Activated CD8-positive, alpha-beta memory T cell treated with anti-CD3 and anti-CD28 coated beads for 48 hours (primary cell): ENCODE data around the gene NFAT5.
"Not testable (repeated sequence)": the region's sequence is repeated elsewhere in the genome, so short reads cannot be mapped to it uniquely, and the experiment has no call there.

Experiments used
- DNase-seq, 3 experiments: peaks; one replicate each; pipeline ENCODE4 v3.0.0-alpha.2; 2020; ENCODE audit warnings: low read depth in 2 of 3, low spot score in 2 of 3

NFAT5 gene

DNA sequence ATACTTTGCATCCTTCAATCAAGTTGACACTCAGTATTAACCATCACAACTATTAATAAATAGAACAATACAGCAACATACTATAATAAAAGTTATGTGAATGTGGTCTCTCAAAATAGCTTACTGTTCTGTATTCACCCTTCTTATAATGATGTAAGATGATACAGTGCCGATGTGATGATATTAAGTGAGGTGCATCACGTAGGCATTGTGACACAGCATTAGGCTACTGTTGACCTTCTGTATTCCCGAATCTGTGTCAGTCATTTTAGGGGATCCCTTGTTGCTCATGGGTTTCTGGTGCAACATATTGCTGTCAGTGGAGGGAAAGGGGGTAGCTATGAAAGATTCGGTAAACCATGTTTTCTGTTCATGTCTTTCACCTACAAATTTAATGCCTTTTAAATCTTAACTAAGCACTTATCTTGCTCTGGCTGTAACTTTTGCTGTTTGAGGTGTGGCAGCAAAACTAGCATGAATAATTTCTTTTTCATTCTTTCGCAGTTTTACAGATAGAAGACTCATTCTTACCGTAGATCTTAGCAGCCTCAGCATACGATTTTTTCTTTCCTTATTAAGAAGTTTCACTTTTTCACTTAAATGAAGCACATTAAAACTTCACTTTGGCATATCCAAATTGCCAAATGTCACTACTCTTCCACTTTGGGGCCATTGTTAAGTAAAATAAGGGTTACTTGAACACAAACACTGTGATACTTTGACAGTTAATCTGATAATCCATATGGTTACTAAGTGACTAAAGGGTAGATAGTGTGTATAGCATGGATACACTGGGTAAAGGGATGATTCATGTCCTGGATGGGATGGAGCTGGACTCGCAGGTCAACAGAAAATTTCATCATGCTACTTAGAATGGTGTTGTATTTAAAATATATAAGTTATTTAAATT is 29.6 kb downstream of the NFAT5 start:
- DNase-seq, result no peak

DNA sequence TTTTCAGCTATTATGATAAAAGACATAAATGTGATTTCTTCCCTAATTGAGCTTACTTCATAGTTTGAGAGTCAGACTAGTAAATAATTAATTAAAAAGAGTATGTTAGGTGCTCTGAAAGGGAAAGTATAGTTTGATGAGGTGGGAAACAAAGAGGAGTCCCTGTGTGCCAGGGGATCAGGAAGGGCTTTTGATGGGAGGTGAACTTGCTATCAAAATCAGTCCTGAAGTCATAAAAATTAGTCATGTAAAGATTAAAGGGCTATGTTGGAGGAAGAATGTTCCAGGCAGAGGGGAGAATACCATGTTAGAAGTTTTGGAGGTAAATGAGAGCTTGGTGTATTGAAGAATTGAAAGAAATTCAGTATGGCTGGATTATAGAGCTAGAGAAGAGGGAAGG is 31.0 kb downstream of the NFAT5 start:
- no peak for DNase-seq

DNA sequence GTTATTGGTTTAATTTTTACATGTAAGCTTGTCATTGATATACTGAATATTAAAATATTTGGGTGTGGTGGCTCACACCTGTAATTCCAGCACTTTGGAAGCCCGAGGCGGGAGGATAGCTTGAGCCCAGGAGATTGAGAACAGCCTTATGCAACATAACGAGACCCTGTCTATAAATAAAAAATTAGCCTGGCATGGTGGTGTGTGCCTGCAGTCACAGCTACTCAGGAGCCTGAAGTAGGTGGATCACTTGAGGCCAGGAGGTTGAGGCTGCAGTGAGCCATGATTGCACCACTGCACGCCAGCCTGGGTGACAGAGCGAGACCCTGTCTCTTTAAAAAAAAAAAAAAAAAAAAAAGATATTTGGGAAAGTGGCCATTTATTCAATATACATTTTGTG is 32.3 kb downstream of the NFAT5 start:
- DNase-seq, result no peak

DNA sequence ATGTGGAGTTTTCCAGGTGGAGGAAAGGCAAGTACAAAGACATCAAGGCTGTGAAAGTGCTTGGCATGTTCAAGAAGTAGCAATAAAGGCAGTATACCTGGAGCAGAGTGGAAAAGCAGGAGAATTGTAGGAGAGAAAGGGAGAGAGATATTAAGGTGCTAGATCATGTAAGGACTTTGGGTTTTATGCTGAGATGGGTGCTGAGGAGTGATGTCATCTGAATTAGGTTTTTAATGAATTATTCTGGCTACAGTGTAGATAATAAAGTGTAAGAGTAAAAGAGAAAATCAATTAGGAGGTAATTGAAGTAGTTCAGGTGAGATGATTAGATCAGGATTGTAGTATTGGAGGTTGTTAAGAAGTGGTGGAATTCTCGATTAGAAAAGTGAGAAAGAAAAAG is 34.0 kb downstream of the NFAT5 start:
- DNase-seq, result no peak

DNA sequence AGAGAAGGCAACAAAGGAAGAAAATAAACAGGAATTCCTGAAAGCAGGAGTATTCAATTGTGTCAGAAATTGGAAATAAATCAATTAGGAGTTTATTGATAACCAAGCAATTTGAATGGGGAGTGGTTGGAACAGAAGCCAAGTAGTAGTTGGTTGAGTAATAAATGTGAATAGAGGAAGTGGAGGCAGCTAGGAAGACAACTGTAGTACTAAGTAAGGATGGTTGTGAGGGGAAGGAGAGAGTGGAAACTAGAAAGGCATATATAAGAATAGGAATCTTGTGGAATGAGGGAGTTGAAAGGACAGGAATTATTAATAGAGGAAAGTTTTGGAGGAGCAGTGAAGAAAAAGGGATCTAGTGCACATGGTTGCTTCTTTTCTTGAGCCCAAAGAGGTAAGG is 34.4 kb downstream of the NFAT5 start:
- no peak for DNase-seq

DNA sequence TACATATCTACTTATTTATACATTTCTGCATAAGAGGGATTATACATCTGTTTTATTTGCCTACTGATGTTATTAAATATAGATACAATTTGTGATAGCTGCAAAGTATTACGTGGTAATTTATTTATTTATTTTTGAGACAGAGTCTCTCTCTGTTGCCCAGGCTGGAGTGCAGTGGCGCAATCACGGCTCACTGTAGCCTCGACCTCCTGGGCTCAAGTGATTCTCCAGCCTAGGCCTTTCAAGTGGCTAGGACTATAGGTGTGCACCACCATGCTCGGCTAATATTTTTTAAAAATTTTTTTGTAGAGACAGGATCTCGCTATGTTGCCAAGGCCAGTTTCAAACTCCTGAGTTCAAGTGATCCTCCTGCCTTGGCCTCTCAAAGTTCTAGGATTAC is 35.5 kb downstream of the NFAT5 start:
- DNase-seq, result no peak

DNA sequence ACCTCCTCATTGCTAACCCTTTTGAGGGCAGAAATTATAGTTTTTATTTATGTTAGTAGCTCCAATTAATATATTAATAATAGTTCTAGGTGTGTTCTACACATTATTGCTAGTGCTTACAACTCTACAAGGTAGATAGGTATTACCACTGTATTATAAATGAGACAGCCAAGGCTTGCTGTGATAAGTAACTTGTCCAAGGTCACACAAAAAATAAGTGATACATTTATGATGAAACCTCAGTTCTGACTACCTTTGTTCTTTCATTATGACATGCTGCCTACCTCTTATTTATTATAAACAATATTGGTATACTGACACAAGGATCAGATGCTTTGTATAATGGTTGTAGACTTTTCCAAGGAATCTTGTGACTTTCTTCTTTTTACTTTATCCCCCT is 41.2 kb downstream of the NFAT5 start:
- no peak for DNase-seq

DNA sequence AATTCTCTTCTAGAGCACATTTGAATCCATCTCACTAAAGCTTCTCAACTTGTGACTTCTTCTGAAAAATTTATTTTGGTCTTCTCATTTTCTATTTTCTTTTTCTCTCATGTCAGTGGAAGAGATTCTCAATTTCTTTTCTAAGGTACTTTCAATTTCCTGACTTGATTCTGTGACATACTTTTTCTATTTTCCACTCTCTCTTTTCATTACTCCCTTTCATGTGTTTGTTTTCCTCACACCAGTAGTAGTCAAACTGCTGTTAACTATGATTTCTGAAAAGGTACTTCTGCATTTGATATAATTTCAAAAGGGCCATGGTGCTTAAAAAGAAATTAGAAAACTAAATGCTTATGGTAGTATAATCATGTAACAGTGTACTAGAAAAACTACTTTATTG is 41.9 kb downstream of the NFAT5 start:
- DNase-seq, result no peak

DNA sequence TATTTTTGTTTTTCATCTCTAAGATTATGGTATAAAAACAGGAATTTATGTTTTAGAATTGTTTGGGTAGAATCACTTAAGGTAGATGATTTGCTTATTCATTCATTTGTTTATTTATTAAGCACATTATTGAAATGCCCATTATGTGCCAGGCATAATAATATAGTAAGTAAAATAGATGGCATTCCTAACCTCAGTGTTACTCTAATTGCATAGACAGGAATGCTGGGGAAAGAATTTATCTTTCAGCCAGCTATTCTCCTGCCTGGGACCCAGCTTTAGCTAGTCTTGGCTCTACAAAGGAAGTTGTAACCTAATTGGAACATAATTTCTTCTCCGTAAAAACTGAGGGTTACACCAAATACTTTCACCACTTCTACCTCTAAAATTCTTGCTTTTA is 44.6 kb downstream of the NFAT5 start:
- DNase-seq, result no peak

DNA sequence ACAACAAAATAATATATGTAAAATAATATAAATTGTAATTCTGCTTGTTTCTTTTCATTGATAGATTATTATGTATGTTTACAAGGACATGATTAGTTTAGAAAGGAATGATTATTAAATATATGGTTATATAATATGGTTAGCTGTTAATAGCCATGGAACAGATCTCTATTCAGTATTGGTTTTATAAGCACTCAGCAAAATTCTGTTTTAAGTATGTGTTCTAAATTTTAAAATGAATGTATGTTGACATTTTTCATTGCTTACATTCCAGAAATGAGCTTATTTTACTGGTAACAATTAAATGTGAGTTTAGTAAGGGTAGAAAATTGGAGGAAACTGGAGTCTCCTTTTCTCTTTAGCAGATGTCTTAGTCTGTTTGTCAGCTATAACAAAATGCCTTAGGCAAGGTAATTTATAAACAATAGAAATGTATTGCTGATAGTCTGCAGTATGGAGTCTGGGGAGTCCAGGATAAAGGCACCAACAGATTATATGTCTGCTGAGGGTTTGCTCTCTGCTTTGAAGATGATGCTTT is 45.4 kb downstream of the NFAT5 start:
- DNase-seq, result no peak

DNA sequence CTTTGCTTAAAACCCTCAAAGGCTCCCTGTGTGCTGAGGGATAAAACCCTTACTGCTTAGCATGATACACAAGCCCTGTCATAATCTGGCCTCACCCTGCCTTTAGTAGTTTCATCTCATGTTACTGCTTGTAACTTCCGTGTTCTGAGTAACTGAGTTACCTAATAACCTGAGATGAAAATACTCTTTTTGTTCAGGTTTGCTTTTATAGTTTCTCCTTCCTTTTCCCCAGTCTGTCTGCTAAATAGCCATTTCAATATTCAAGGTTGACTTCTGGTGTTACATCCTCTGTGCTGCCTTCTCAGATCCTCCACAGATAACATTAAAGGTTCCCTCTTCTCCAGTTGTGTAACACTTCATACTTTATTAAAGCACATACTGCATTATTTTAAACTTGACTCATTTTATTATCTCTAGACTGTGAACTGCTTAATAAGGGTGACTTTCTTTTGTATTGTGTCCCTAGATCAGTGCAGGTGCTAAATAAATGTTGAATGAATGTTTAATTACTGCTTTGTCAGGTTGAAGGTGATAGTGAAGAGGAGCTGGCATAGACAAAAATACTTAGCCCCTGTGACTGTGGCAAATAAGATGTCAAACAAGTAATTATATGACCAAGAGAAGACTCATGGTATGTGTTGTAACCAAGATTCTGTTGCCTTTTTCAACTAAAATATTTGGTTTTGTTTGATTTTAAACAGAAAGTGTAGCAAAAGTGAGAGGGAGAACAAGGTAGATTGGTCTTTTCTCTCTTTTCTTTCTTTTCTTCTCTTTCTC is 47.8 kb downstream of the NFAT5 start:
- DNase-seq, result no peak

DNA sequence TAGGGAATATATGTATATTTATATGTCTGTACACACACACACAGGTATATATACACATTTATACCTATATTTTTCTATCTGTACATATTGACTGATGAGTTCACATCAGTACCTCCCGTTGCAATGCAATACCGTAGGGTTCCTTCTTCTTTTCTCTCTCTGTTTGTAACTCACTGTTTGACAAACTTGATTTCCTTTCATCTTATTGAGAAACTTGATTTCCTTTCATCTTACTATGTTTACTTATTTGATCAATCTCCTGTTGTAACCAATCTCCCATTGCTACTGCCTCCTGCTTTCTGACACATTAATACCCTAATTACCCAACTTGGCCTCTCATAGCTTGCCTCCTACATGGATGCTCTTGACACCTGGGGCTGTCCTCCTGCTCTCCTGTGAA is 49.8 kb downstream of the NFAT5 start:
- no peak for DNase-seq

DNA sequence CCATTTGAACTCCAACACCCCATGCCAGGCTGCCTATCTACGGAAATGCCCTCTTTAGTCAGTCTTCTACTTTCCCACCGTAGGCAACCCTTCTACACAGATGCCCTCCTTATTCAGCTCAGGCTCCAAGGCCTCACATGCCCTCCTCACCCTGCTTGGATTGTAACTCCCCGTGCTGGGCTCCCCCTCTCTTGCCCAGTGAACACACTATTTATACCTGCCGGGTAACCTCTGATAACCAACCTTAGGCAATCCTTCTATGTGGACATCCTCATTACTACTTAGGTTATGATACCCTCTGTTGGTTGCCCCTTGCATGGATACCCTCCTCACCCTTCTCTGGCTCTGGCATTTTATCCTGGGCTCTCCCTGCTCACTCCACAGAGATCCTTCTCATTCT is 50.3 kb downstream of the NFAT5 start:
- no peak for DNase-seq

DNA sequence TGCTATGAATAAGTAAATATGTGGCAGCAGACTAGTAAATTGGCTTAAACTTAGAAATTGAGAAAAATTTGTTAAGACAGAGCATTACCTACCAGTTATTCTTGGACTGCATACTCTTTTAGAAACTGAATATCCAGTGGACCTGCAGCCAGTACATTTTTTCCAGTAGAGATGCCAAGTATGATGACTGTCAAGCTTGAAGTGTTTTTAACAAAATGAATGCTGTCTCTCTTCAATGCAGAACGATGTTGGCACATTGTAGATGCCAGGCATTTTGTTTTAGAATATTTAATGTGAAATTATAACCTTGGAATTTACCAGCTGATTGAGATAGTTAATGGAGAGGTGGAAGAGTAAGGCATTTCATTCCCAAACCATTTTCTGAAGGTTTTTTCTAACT is 52.5 kb downstream of the NFAT5 start:
- DNase-seq, result no peak

DNA sequence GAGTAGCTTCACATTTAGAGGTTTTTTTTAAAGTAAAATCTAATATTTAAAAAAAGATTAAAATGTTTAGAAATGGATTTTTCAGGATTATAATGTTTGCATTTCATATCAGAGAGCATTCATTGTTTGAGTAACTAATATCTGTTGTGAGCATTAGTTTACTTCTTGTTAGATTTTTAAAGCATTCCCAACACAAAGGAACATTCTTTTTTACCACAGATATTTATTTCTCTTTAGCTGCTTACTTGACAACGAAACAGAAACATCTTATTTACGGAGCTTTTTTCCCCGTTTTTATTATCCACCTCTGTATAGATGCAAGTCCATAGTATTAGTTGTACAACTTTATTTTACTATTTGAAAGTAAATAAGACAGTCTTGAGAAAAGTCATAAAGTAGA is 53.0 kb downstream of the NFAT5 start:
- no peak for DNase-seq

DNA sequence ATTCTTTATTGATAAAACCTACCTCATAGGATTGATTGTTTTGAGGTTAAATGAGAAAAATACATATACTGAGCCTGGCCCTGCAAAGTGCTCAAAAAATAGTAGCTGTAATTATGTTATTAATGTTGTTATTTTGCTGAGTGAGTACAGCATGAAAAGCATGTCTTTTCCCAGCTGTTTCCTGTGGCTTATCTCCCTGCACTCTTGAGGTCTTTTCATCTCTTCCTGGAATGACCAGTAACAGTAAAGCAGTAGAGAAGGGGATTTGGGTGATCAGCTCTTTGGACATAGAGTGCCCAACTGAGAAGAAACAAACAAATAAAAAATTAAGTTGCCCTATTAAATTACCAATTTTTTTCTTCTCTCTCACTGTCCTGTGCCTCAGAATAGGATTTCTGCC is 53.7 kb downstream of the NFAT5 start:
- no peak for DNase-seq

DNA sequence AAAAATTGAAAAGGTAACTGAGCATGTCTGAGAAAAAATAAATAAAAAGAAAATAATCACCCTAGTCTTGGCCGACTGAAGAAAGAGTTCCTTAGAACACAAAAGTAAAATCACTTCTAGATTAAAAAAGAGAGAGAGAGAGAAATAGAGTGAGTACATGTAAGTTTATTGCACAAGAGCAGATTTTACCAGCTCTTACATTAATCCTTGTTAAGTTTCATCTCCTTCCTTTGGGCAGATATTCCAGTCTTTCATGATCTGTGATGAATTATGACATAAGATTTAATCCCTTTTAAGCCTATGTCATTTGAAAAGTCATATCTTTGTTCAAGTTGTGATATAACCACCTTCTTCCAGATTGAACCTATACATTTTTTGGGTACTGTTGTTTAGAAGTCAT is 54.8 kb downstream of the NFAT5 start:
- no peak for DNase-seq

DNA sequence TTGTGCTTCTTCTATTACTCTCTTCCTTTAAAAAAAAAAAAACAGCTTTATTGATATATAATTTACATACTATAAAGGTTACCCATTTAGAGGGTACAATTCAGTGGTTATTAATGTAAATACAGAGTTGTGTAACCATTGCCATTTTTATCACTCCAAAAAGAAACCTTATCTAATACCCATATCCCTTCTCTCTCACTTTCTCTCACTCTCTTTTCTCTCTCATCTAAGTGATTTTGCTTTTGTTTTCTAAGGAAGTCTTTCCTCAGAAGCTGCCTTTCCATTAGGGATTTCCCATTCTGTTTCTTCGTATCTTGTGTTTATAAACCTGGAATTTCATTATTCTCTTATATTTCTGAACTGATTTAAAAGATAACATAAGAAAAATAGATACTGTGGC is 55.5 kb downstream of the NFAT5 start:
- DNase-seq, result no peak

DNA sequence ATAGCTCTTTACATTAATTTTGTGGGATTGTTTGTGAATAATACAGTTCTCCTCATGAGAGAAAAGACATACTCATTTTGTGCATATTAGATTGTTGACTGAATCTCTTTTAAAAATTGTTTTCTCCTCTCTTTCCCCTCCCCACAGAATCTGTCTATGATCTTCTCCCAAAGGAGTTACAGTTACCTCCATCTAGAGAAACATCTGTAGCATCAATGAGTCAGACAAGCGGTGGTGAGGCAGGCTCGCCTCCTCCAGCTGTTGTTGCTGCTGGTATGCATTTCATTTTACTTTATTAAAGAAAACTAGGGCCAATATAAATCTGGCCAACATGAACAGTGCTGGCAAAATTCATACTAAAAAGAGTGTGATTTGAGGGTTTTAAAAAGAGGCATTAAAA is 60.5 kb downstream of the NFAT5 start:
- DNase-seq, result no peak

DNA sequence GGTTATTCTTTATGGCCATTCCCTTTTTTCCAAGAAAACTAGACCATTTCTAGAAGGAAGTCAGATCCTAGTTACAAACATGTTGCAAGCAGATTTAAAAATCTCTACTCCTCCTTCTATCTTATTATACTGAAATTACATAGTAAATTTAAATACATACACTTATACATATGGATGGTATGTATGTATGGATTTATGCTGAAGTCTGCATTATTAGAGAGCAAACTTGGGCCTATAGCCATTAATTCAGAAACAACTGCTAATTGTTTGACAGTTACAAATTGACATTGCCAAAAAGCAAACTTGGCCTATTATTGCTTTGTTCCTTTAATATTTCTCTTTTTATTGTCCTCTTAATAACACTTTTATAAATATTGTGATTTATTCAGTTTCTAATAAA is 67.1 kb downstream of the NFAT5 start:
- DNase-seq, result no peak

DNA sequence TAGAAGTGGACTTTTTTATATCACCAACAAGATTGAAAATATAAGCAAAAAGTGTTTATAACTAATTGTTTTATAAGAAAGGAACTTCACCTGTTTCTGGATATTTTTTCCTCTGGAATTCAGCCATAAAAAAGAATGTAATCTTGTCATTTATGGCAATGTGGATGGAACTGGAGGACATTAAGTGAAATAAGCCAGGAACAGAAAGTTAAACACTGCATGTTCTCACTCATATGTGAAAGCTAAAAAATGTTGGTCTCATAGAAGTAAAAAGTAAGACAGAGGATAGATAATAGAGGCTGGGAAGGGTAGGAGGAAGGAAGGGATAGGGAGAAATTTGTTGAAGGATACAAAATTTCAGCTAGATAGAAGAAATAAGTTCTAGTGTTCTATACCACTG is 67.6 kb downstream of the NFAT5 start:
- DNase-seq, result no peak

DNA sequence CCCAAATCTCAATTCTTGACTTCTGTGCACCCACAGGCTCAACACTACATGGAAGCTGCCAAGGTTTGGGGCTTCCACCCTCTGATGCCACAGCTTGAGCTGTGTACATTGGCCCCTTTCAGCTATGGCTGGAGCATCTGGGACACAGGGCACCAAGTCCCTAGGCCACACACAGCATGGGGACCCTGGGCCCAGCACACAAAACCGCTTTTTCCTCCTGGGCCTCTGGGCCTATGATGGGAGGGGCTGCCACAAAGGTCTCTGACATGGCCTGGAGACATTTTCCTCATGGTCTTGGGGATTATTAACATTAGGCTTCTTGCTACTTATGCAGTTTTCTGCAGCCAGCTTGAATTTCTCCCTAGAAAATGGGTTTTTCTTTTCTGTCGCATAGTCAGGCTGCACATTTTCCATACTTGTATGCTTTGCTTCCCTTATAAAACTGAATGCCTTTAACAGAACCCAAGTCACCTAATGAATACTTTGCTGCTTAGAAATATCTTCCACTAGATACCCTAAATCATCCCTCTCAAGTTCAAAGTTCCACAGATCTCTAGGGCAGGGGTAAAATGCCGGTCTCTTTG is 70.9 kb downstream of the NFAT5 start:
- not testable (repeated sequence) for DNase-seq
